Mesenteric fat pad (tissue), 1 donor: ENCODE results near the gene YIPF3. TPM values are rescaled to one million over a fixed set of nuclear protein-coding genes. Genes with fewer than 3 reads are reported as not detected.
A peak's percentile ranks its signal among the peaks of the same experiment; 100 is the strongest.

Experiments used
- DNase-seq: peaks from one replicate; pipeline ENCODE4 v3.0.0-alpha.2; 2020; ENCODE audit warnings: low spot score
- total RNA-seq: library from RNA; stranded (reverse); fragmentation: NEBNext Ultra II Directional; extraction: Animal tissue kit (Norgen Biotek cat#: 25700); gene quantifications from one replicate; pipeline ENCODE4 v1.2.1, GENCODE V29; 2021
- donor health status: DM: yes; HTN: yes; CAD: no.

The YIPF3 gene
- total RNA-seq, 1 donor from 2014 or later, result 72.5 TPM

DNA sequence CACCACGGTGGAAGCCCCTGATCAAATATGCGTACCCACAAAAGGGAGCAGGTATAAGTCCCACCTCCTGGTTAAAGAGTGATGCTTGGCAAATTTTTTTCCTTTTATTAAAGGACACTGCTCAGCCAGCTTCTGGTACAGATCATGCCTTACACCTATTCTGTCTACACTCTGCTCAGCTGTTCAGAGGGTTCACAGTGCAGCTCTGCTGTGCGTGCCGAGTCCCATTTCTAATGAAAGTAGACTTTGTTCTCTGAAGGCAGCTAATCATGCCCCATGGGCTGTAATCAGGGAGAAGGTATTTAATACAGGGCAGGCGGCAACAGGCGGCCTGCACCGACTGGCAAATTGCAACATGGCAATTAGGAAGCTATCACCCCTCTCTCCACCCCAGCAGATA is 22.9 kb downstream of the YIPF3 start:
- no peak for DNase-seq

DNA sequence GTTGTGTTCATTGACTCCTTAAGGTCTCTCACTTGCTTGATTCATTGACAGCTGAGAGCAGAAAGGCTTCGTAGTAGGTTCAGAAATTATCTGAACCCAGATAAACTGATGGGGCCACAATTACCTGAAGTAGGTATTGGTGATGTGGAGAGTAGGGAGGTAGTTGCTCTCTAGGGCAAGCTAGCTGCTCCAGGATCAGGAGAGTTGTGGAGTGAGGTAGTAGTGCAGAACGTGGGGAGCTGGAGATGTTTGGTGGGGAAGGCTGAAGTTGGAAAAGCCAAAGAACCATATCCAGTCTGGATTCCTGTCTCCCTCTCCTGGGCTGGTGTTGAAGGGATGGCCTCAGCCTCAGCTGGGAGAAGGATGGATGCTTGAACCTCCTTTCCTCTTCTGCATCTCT is 23.5 kb downstream of the YIPF3 start:
- DNase-seq, result no peak

DNA sequence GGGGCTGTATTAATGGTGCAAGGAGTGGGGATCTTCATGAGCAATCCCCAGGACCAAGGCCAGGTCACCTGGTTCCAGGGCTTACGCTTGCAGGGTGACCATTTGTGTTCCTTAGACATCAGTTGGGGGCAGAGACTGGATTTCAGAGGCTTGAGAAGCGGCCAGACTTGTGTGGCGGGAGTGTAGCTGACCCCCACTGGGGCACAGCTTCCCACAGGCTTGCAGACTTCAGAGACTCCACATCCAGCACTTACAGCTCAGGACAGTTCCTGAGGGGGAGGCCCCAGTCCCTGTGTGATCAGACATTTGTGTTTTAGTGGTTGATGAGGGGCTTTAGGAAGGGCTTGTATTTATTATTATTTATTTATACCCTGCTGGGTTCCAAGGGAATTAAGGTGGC is 24.1 kb downstream of the YIPF3 start:
- DNase-seq, result no peak

DNA sequence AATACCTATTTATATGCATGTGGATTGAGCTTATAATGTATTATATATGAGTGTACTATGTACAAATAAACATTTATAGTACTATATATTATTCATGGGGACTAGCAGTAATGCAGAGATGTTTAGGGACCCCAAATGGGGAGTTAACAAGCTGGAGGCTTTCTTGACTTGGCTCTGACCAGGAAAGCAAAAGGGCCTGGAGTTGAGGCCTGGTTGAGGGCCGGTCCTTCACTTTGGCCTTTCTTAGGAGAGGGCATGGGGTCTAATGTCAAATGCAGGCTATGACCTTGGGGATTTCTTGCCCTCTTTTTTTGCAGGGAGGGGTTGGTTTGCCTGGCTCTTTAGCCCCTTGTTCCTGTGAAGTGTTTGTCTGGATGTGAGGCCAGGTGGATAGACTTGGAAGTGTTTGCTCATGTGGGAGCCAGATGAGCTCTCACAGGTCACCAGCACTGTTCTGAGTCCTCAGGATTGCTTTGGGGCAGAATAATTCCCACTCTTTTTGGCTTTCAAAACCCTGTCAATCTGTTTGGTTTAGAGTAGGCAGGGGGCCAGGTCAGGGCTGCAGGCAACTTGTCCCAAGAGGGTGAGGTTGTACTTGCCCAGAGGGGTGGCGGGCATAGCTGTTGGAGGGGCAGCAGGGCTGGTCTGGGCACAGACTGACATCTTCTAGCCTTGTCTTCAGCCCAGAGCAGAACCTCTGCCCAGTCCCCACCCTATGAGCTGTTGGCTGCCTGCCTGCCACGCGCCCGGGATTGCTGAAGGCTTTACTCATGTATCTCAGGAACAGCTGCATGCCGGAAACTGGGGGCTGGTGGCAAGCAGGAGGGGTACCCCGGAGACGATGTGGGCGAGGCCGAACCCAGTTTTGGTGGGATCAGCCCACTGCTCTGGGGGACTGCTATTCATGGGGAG is 24.7 kb downstream of the YIPF3 start:
- no peak for DNase-seq

DNA sequence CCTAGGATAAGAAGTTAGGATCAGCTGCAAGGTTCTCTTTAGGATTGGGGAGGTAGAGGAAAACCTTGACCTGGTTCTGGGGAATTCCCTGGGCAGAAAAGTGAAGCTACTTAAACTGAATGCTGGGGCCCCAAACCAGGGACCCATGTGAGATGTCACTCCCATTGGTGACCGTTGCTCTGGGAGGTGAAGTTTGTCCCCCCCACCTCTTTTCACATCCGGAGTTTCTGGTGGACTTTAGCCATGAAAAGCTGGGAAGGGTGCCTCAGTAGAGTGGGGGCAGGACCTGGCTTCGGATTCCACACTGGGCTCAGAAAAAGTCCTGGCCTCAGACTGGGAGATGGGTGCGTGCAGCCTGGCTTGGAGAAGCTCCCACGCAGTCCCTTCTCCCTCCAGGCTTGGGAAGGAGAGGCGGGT is 26.2 kb downstream of the YIPF3 start:
- no peak for DNase-seq

GRCh38 chr6:43489277-43490072 is 27.3 kb downstream of the YIPF3 start:
- DNase-seq, result no peak

- DNase-seq, result no peak
Observed at GRCh38 chr6:43488667-43489276, 28.0 kb downstream of the YIPF3 start.

DNA sequence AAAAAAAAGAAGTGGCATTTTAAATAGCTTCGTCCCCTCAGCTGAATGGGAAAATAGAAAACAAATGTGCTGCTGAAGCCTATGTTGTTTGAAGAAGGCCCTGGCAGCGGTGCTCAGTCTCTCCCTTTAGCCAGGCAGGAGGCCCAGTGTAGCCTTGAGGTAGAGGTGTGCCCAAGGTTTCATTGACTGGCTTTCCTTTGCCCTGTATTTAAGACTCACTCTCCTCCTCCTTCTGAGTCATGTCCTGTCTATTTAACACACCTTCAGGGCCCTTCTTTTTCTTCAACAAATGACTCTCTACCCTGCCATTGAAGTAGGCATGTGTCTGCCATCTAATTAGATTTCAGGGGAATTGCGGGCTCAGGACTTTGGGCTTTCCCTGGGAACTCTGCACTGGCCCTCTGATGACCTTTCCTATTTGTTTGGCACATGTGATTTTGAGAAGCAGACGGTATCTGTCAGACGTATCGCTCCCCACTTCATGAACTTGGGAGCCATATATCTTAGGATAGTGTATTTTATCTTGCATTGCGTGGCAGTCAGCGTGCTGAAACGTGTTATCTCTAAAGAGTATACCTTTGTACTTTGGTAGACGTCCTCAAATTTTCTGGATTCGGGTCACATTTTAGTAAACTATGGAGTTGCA is 35.0 kb downstream of the YIPF3 start:
- DNase-seq, result no peak

GRCh38 chr6:43481075-43481474 is 35.7 kb downstream of the YIPF3 start:
- DNase-seq, result no peak

GRCh38 chr6:43478008-43478372 is 38.7 kb downstream of the YIPF3 start:
- no peak for DNase-seq

DNA sequence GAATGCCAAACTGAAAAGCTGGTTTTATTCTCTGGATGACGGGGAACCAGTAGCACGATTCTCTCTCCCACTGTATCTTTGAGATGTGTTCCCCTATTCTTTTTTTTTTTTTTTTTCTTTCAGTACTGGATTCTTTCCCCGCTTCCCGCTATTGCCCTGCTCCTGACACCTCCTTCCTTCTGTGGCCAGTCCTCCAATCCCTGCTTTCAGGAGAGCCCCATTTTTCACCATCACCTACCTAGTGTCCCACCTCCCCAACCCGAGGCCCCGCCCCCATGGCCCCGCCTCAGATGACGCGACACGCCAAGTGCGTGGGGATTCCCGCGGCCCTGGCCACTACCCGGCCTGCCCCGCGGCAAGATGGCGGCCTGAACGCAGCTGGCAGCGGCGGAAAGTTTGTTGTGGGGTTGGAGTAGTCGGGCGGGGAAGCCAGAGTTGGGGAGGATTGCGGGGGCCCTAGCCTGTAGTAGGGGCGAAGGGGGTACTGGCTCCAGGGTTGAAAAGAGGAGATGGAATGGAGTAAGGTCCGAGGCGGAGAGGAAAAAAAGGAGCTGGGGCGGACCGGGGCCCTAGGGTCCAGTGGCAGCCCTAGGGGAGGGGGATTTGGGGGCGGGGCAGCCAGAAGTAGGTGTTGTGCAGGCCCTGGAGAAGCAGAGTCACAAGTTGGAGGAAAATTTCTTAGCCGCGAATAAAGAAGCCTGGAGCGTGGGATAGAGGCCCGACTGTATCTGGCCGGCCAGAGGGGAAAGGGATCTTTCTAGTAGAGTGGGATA is 39.3 kb downstream of the YIPF3 start, which contains the start of gene TJAP1:
TJAP1 (plus strand) TSS at position 336 of the 773 bp plus-strand sequence. CDS start 21,432 bp downstream, outside the sequence.
- peak; percentile 98 for DNase-seq

DNA sequence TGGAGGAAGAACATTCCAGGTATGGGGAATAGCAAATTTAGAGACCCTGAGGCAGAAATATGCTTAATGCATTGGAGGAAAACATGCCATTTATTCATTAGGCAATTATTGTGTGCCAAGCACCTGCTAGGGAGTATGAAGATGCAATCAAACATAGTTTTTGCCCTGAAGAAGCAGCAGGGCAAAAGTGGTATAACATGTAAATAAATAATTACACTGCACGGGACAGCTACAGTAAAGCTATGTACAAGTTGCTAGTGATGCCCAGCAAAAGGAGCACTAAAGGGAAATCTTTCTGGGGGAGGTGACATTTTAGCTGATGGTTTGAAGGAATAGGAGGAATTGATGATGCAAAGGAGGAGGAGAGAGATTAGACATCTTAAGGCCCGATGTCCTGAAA is 40.0 kb downstream of the YIPF3 start:
- DNase-seq, result no peak

- no peak for DNase-seq
Observed at GRCh38 chr6:43475516-43475915, 41.2 kb downstream of the YIPF3 start.

DNA sequence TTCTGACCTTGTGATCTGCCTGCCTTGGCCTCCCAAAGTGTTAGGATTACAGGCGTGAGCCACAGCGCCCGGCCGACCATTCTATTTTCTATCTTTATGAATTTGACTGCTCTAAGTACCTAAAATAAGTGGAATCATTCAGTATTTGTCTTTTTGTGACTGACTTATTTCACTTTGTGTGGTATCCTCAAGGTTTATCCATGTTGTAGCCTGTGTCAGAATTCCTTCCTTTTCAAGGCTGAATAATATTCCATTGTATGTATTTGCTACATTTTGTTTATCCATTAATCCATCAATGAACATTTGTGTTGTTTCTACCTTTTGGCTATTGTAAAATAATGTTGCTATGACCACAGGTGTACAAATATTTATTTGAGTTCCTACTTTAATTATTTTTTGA is 44.2 kb downstream of the YIPF3 start:
- DNase-seq, result no peak

- DNase-seq, result no peak
Observed at GRCh38 chr6:43471399-43471798, 45.3 kb downstream of the YIPF3 start.

GRCh38 chr6:43469947-43470346 is 46.8 kb downstream of the YIPF3 start:
- DNase-seq, result no peak

DNA sequence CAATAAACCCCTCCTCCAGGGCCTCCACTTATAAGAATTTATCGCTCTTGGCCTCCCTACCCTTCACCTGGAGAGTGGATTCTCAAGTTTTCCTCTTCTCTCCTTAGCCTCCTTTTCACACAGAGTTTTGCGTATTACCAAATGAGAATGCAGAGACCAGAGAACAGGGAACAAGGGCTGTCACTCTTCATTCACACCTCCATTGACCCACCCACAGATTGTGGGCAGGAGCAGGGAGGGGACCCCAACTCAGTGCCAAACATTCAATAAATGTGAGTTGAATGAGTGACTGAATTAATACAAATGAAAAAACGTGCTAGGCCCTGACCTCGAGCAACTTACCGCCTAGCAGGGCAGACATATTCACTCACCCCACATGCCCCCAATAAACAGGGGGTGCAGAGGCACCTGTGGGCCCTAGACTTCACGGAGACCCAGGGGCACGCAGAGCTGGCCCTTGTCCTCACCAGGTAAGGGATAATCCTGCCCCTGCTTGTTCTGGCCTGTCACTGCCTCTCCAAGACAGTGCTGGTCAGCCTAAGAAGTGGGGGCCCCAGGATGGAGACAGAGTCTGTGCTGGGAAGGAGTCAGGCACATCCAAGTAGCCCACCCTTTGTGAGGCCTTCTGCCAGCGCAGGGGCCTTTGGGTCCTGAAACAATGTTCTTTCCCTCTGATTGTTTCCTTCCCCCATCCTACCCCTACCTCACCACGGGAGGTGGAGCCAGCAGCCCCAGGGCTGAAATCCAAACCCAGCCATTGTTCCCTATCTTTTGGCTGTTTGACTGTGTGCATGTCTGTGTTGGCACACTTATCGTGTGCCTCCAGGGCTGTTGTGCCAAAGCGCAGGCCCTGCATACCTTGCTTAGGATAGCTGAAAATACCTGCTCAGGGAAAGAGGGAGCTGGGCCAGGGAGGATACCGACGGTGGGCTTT is 47.7 kb downstream of the YIPF3 start:
- no peak for DNase-seq

DNA sequence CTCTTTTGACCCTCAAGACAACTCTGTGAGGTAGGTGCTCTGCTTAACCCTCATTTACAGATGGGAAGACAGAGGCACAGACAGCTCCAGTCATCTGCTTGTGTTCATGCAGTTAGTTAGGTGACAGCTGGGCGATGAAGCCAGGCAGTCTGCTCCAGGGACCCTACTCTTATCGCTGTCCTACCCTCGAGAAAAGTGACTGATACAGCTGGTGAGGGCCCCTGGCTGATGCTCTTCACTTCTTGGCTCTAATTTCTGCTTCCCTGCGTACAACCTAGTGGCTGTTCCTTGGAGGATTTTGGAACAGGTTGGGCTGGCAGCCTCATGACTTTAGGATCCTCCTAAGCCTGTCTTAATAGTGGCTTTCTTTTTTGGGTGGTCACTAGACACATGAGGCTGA is 48.5 kb downstream of the YIPF3 start:
- DNase-seq, result no peak

GRCh38 chr6:43467752-43468151 is 49.0 kb downstream of the YIPF3 start:
- no peak for DNase-seq
